Uterus (tissue), 4 donors: ENCODE results near the gene MIGA1. TPM values are rescaled to one million over a fixed set of nuclear protein-coding genes. Genes with fewer than 3 reads are reported as not detected.
"Not testable (repeated sequence)": the region's sequence is repeated elsewhere in the genome, so short reads cannot be mapped to it uniquely, and the experiment has no call there.

ENCODE experiments used
- DNase-seq, 2 donors: peaks; one replicate each; pipeline ENCODE4 v3.0.0-alpha.2; 2019 to 2020
- H3K27ac ChIP-seq, 2 donors: fragments of 200-600 bp; sonication (generic); 1 replicate in 1 of 2; 2 replicates in 1 of 2; pipeline ENCODE4 v1.5.1; 2016 to 2018
- H3K27me3 ChIP-seq, 2 donors: fragments of 200-600 bp; sonication (generic); one replicate each; pipeline ENCODE4 v1.5.1; 2018 to 2019; ENCODE audit warnings: control low read depth in 1 of 2
- H3K36me3 ChIP-seq, 2 donors: fragments of 200-600 bp; sonication (generic); one replicate each; pipeline ENCODE4 v1.5.1; 2019; ENCODE audit warnings: control low read depth in 1 of 2
- H3K4me1 ChIP-seq, 2 donors: fragments of 200-600 bp; sonication (generic); one replicate each; pipeline ENCODE4 v1.5.1; 2018 to 2019; ENCODE audit warnings: control low read depth in 1 of 2
- H3K4me3 ChIP-seq, 2 donors: fragments of 200-600 bp; sonication (generic); 1 replicate in 1 of 2; 2 replicates in 1 of 2; pipeline ENCODE4 v1.5.1; 2018 to 2019; ENCODE audit warnings: mild to moderate bottlenecking in 1 of 2
- H3K9me3 ChIP-seq, 2 donors: fragments of 200-600 bp; sonication (generic); one replicate each; pipeline ENCODE4 v1.5.1; 2019; ENCODE audit warnings: control low read depth in 1 of 2
- CTCF ChIP-seq, 4 experiments: fragments of 200-600 bp in 2 of 4; fragments of 450-650 bp in 2 of 4; sonication (generic) in 2 of 4; IDR thresholded peaks; one replicate each; pipeline ENCODE4 v1.5.1; 2016 to 2019; ENCODE audit warnings: antibody characterized with exemption in 4 of 4, mild to moderate bottlenecking in 2 of 4, moderate library complexity in 1 of 4
- POLR2A ChIP-seq, 2 donors: fragments of 450-650 bp; IDR thresholded peaks; one replicate each; pipeline ENCODE4 v1.6.1; 2016; ENCODE audit warnings: antibody characterized with exemption in 2 of 2, mild to moderate bottlenecking in 1 of 2, moderate library complexity in 1 of 2
- intact Hi-C: fragments of 100-400 bp; cut with DNase I; formaldehyde crosslinking; loops from one replicate; pipeline ENCODE4 v1.15.1; 2023; ENCODE audit warnings: low total_unique reads
- total RNA-seq, 4 donors: library from RNA; depleted of rRNA in 3 of 4; stranded (reverse); fragments of >200 nt in 3 of 4; gene quantifications; one replicate each; pipeline versions ENCODE4 v1.1.0 to v1.2.4, GENCODE V29; 2014 to 2023
- donor health status: DM: yes; HTN: yes; CAD: no.

Gene MIGA1
- total RNA-seq, 4 donors from 2014 or later, result 3.8 to 36.6 (median 22.9) TPM

DNA sequence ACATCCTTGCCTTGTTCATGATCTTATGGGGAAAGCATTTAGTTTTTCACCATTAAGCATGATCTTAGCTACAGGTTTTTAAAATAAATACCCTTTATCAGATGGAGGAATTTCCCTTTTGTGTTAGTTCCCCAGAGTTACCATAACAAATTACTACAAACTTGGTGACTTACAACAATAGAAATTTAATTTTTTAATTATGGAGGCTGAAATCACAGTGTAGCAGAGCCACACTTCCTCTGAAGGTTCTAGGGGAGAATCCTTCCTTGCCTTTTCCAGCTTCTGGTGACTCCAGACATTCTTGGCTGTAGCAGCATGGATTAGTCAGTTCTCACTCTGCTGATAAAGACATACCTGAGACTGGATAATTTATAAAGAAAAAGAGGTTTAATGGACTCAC lies 18.5 kb downstream of the MIGA1 start:
- TF ChIP-seq CTCF (IDR thresholded peaks at IDR 0.05) (no peak), POLR2A (IDR thresholded peaks at IDR 0.05) (no peak)
- Histone ChIP-seq H3K4me3 (no peak overlapping the region), H3K27ac (no peak overlapping the region), H3K27me3 (no peaks in the 10 kb centered on the region), H3K9me3 (no peaks in the 10 kb centered on the region), H3K36me3 (no peaks in the 10 kb centered on the region), H3K4me1 (no peaks in the 10 kb centered on the region)
- intact Hi-C loops, result no loop called here
- DNase-seq, result no peak

GRCh38 chr1:77802026-77802425 lies 22.6 kb downstream of the MIGA1 start:
- Histone ChIP-seq H3K36me3 (no peaks in the 10 kb centered on the region), H3K4me1 (no peaks in the 10 kb centered on the region), H3K27me3 (no peaks in the 10 kb centered on the region), H3K4me3 (no peak overlapping the region), H3K9me3 (no peaks in the 10 kb centered on the region), H3K27ac (no peak overlapping the region)
- no peak for DNase-seq
- intact Hi-C loops, result no loop called here
- TF ChIP-seq CTCF (IDR thresholded peaks at IDR 0.05) (no peak), POLR2A (IDR thresholded peaks at IDR 0.05) (no peak)

- H3K27me3 ChIP-seq, result no peaks in the 10 kb centered on the region
- no peak for TF ChIP-seq CTCF (IDR thresholded peaks at IDR 0.05)
- no peak for TF ChIP-seq POLR2A (IDR thresholded peaks at IDR 0.05)
- no peaks in the 10 kb centered on the region for H3K9me3 ChIP-seq
- intact Hi-C loops, result no loop called here
- DNase-seq, result no peak
- no peak overlapping the region for H3K27ac ChIP-seq
- no peaks in the 10 kb centered on the region for H3K4me1 ChIP-seq
- H3K36me3 ChIP-seq, result no peaks in the 10 kb centered on the region
- no peak overlapping the region for H3K4me3 ChIP-seq
Measured at GRCh38 chr1:77803371-77803770, 23.9 kb downstream of the MIGA1 start.

GRCh38 chr1:77809787-77810462 lies 30.5 kb downstream of the MIGA1 start:
- DNase-seq, H3K36me3 ChIP-seq, H3K27ac ChIP-seq, H3K4me3 ChIP-seq, H3K4me1 ChIP-seq, H3K27me3 ChIP-seq, intact Hi-C loops, H3K9me3 ChIP-seq: not testable (repeated sequence)

DNA sequence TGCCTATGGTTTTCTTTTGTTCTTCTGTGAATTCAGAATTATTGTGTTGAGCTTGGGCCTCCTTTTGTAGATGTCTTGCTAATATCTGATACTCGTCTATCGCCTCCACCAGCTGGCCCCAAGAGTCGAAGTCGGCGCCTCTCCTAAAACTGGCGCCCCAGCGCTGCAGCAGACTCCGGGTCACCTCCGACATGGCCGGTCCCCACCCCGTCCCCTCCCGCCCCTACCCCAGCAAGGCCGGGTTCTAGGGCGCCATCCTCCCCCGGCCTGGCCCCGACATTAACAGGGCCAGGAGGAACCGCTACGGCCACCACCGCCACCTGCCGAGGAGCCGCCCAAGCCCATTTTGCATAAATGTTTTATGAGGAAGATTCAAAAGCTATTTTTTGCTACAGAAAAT lies 32.1 kb downstream of the MIGA1 start:
- H3K9me3 ChIP-seq, H3K4me3 ChIP-seq, H3K4me1 ChIP-seq, H3K27ac ChIP-seq, DNase-seq, H3K27me3 ChIP-seq, H3K36me3 ChIP-seq, intact Hi-C loops: not testable (repeated sequence)

- intact Hi-C loops, result no loop called here
- Histone ChIP-seq H3K27me3 (no peaks in the 10 kb centered on the region), H3K4me1 (no peaks in the 10 kb centered on the region), H3K27ac (no peak overlapping the region), H3K9me3 (no peaks in the 10 kb centered on the region), H3K4me3 (no peak overlapping the region), H3K36me3 (no peaks in the 10 kb centered on the region)
- TF ChIP-seq CTCF (IDR thresholded peaks at IDR 0.05) (no peak), POLR2A (IDR thresholded peaks at IDR 0.05) (no peak)
- DNase-seq, result no peak
Measured at GRCh38 chr1:77817368-77818209, 38.1 kb downstream of the MIGA1 start.
